GM18499 (cell line): ENCODE results near the gene TMEM126B.

Source experiments
- ATAC-seq: cut with Tn5 transposase; IDR thresholded peaks from one replicate; pipeline ENCODE4 v1.9.1; 2021; ENCODE audit warnings: moderate number of reproducible peaks; ENCODE audit not compliant: insufficient read depth, unreplicated experiment

Gene TMEM126B

GRCh38 chr11:85679576-85679975, 51.2 kb downstream of the TMEM126B start:
- no peak for ATAC-seq

GRCh38 chr11:85680897-85681296, 52.5 kb downstream of the TMEM126B start:
- ATAC-seq, result no peak

- ATAC-seq, result no peak
Observed at GRCh38 chr11:85682330-85683305, 54.2 kb downstream of the TMEM126B start.

GRCh38 chr11:85685125-85685819, 56.9 kb downstream of the TMEM126B start:
- no peak for ATAC-seq

GRCh38 chr11:85685820-85686459, 57.5 kb downstream of the TMEM126B start, which contains the start of gene CCDC89:
TSS of gene CCDC89 (minus strand) at chr11:85686195. CDS start at chr11:85686130, 65 bp downstream.
- ATAC-seq, result no peak
